GM10266 (cell line): ENCODE results near the gene NTNG1.

Experiments used
- DNase-seq: peaks from one replicate; pipeline ENCODE4 v3.0.0; 2012; ENCODE audit errors: extremely low spot score
- CTCF ChIP-seq: IDR thresholded peaks from 2 replicates; pipeline ENCODE4 v1.5.1; 2012; ENCODE audit warnings: mild to moderate bottlenecking, low read depth; ENCODE audit not compliant: control insufficient read depth, insufficient read depth; ENCODE audit errors: missing control alignments

The NTNG1 gene

GRCh38 chr1:107483949-107484348, 343.1 kb downstream of the NTNG1 start:
- TF ChIP-seq CTCF, result no peak
- no peak for DNase-seq

GRCh38 chr1:107486349-107486748, 345.5 kb downstream of the NTNG1 start:
- no peak for DNase-seq
- TF ChIP-seq CTCF, result no peak

DNA sequence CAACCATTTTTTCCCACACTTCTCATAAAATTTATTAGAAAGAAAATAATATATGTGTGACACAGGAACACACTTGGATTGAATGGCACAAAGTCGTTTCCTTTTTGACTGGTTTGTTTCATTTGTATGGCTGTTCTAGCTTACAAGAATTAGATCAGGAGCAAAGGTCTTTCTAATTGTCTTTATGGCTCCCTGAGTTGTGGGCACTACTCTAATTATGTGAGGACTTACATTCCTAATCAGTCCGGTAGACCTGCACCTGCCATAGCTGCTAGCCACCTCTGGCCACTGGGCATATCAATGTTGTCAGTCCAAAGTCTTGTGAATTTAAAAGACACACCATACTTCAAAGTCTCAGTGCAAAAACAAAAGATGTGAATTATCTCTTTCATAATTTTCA, 346.7 kb downstream of the NTNG1 start:
- no peak for DNase-seq
- TF ChIP-seq CTCF, result no peak

DNA sequence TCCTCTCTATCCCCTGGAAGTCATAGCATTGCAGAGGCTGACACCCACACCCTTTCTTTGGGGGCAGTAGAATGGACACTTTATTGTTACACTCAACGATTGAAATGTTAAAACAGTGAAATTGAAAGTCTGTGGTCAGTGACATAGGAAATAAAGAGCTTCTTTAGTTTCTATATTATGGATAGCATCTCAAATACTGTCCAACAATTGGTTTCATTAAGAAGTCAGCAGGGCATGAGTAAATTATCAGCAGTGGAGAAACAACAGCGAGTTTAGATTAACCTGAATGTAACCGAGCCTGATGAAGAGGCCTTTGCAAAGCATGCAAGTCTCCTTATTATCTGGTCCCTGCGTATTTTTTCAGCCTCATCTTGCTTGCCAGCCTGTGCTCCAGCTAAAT, 350.7 kb downstream of the NTNG1 start:
- TF ChIP-seq CTCF, result no peak
- DNase-seq, result no peak

DNA sequence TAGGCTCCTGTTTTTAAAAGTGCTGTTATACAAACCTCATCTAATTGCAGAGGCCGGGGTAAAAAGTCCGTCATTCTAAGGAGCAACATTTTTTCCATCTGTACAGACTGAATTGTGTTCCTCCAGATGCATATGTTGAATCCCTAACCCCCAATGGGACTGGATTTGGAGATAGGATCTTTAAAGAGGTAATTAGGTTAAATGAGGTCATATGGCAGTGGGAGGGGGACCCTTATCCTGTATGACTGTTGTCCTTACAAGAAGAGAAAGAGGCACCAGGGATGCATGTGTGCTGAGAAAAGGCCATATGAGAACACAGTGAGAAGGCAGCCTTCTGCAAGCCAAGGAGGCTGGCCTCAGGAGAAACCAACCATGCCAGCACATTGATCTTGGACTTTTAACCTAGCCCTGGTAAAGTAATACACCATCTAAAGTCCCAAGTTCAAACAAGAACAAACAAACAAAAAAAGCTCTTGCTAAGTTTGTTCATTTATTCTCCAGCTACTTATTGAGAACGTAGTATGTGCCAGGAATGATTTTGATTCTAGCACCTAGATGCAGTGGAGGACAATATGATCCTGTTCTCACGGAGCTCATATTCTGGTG, 352.4 kb downstream of the NTNG1 start:
- no peak for TF ChIP-seq CTCF
- DNase-seq, result no peak

DNA sequence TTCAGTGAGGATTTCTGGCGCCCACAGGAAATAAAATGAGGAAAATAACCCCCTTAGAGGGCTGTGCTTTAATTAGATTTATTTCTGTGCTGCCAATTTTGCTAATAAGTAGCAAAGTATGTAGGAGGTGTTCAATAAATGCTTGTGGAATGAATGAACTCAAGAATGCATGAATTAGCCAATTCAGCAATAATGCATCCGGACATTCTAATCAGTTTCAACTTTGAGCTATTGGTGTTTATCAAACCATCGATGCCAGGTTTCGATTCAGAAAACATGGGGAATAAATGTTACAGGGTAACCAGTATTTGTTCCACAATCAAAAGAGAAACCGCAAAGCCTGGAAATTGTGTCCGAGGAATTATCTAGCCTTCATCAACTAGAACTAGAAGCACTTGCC, 353.2 kb downstream of the NTNG1 start:
- TF ChIP-seq CTCF, result no peak
- no peak for DNase-seq

- TF ChIP-seq CTCF, result no peak
- no peak for DNase-seq
These were observed 355.2 kb downstream of the NTNG1 start for GRCh38 chr1:107496002-107496401.
